WTC11 (cell line): ENCODE data around the gene FBXO24. TPM values are rescaled to one million over a fixed set of nuclear protein-coding genes. Genes with fewer than 3 reads are reported as not detected.

Experiments used
- ATAC-seq: fragments of 200-7000 bp; cut with Tn5 transposase; 2 replicates; pipeline ENCODE4 v1.10.0; 2021; ENCODE audit warnings: mild to moderate bottlenecking, moderate library complexity
- CTCF ChIA-PET: fragments of 300-600 bp; sonication (Branson Sonifier 250); formaldehyde crosslinking; loops from one replicate; lab custom pipeline; 2021; ENCODE audit warnings: antibody characterized with exemption; lab: Charles Lee
- POLR2A ChIA-PET: fragments of 350-600 bp; sonication (Branson Sonifier 250); formaldehyde crosslinking; loops from one replicate; lab custom pipeline; 2021; ENCODE audit warnings: antibody characterized with exemption; lab: Charles Lee
- DNase-seq: peaks from one replicate; pipeline ENCODE4 v3.0.0; 2021; ENCODE audit warnings: low spot score
- H3K27ac Mint-ChIP-seq: 2 replicates; pipeline ENCODE4 v1.8.0; 2021; ENCODE audit warnings: mixed read lengths
- H3K27me3 Mint-ChIP-seq: 2 replicates; pipeline ENCODE4 v1.8.0; 2021; ENCODE audit warnings: low read depth, mild to moderate bottlenecking, moderate library complexity, mixed read lengths
- H3K36me3 Mint-ChIP-seq: 2 replicates; pipeline ENCODE4 v1.8.0; 2021; ENCODE audit warnings: mixed read lengths
- H3K4me1 Mint-ChIP-seq: 2 replicates; pipeline ENCODE4 v1.8.0; 2022; ENCODE audit warnings: mixed read lengths
- H3K4me3 Mint-ChIP-seq: 2 replicates; pipeline ENCODE4 v1.8.0; 2021; ENCODE audit warnings: mild to moderate bottlenecking, moderate library complexity, mixed read lengths
- H3K9me3 Mint-ChIP-seq: 2 replicates; pipeline ENCODE4 v1.8.0; 2021; ENCODE audit warnings: mixed read lengths
- ATF2 ChIP-seq: sonication (generic); formaldehyde crosslinking; IDR thresholded peaks from 2 replicates; pipeline ENCODE4 v1.8.1; 2022; ENCODE audit warnings: low read depth, missing genetic modification reagents, borderline replicate concordance
- HMGA2 ChIP-seq: fragments of 250-450 bp; sonication (Bioruptor Pico); IDR thresholded peaks from 2 replicates; pipeline ENCODE4 v1.4.0; 2021; ENCODE audit warnings: mild to moderate bottlenecking, moderate library complexity
- HMGXB4 ChIP-seq: sonication (generic); formaldehyde crosslinking; IDR thresholded peaks from 2 replicates; pipeline ENCODE4 v1.8.1; 2023; ENCODE audit warnings: mild to moderate bottlenecking, moderate library complexity, missing genetic modification reagents
- JUN ChIP-seq: sonication (generic); formaldehyde crosslinking; IDR thresholded peaks from 2 replicates; pipeline ENCODE4 v1.8.0; 2023; ENCODE audit warnings: mild to moderate bottlenecking, missing genetic modification reagents
- MXD4 ChIP-seq: fragments of 250-450 bp; sonication (Bioruptor Pico); IDR thresholded peaks from 2 replicates; pipeline ENCODE4 v1.8.0; 2021; ENCODE audit warnings: mild to moderate bottlenecking, moderate library complexity, borderline replicate concordance
- NR3C1 ChIP-seq: sonication (generic); formaldehyde crosslinking; conservative IDR thresholded peaks from 2 replicates; pipeline ENCODE4 v1.8.1; 2023; ENCODE audit warnings: low read depth, mild to moderate bottlenecking, missing genetic modification reagents
- OVOL2 ChIP-seq: fragments of 250-450 bp; sonication (Bioruptor Pico); IDR thresholded peaks from 2 replicates; pipeline ENCODE4 v1.9.0; 2021; ENCODE audit warnings: mild to moderate bottlenecking, borderline replicate concordance
- SMAD4 ChIP-seq: sonication (generic); formaldehyde crosslinking; IDR thresholded peaks from 2 replicates; pipeline ENCODE4 v1.8.0; 2022; ENCODE audit warnings: mild to moderate bottlenecking, missing genetic modification reagents
- SP1 ChIP-seq: sonication (generic); formaldehyde crosslinking; conservative IDR thresholded peaks from 2 replicates; pipeline ENCODE4 v1.8.1; 2022; ENCODE audit warnings: missing genetic modification reagents
- TEAD1 ChIP-seq: sonication (generic); formaldehyde crosslinking; IDR thresholded peaks from 2 replicates; pipeline ENCODE4 v1.8.0; 2022; ENCODE audit warnings: mild to moderate bottlenecking, missing genetic modification reagents
- ZBTB43 ChIP-seq: sonication (generic); formaldehyde crosslinking; IDR thresholded peaks from 2 replicates; pipeline ENCODE4 v1.8.1; 2023; ENCODE audit warnings: mild to moderate bottlenecking, missing genetic modification reagents
- ZNF121 ChIP-seq: sonication (generic); formaldehyde crosslinking; IDR thresholded peaks from 2 replicates; pipeline ENCODE4 v1.8.0; 2023; ENCODE audit warnings: missing genetic modification reagents
- ZNF317 ChIP-seq: sonication (generic); formaldehyde crosslinking; IDR thresholded peaks from 2 replicates; pipeline ENCODE4 v1.8.1; 2023; ENCODE audit warnings: low read depth, mild to moderate bottlenecking, moderate library complexity, missing genetic modification reagents, borderline replicate concordance
- ZNF396 ChIP-seq: fragments of 250-450 bp; sonication (Bioruptor Pico); IDR thresholded peaks from 2 replicates; pipeline ENCODE4 v1.8.0; 2021; ENCODE audit warnings: mild to moderate bottlenecking, moderate library complexity, borderline replicate concordance
- total RNA-seq: library from RNA; stranded (reverse); gene quantifications from 3 replicates; pipeline ENCODE4 v1.2.3, GENCODE V29; 2021
- TF ChIP-seq, protein P1 (sequence below): sonication (generic); formaldehyde crosslinking; IDR thresholded peaks from 2 replicates; pipeline ENCODE4 v1.8.1; 2023; ENCODE audit warnings: mild to moderate bottlenecking, missing genetic modification reagents, moderate library complexity
- TF ChIP-seq, protein P2 (sequence below): sonication (generic); formaldehyde crosslinking; IDR thresholded peaks from 2 replicates; pipeline ENCODE4 v1.8.0; 2022; ENCODE audit warnings: mild to moderate bottlenecking, missing genetic modification reagents
- TF ChIP-seq, protein P3 (sequence below): sonication (generic); formaldehyde crosslinking; IDR thresholded peaks from 2 replicates; pipeline ENCODE4 v1.8.1; 2022; ENCODE audit warnings: missing genetic modification reagents, borderline replicate concordance
- TF ChIP-seq, protein P4 (sequence below): sonication (generic); formaldehyde crosslinking; conservative IDR thresholded peaks from 2 replicates; pipeline ENCODE4 v1.8.1; 2022; ENCODE audit warnings: mild to moderate bottlenecking, missing genetic modification reagents
- TF ChIP-seq, protein P5 (sequence below): fragments of 250-450 bp; sonication (Bioruptor Pico); conservative IDR thresholded peaks from 2 replicates; pipeline ENCODE4 v1.9.0; 2021; ENCODE audit warnings: mild to moderate bottlenecking

The FBXO24 gene
- total RNA-seq, 1 experiment from 2014 or later: 0.70 TPM

DNA sequence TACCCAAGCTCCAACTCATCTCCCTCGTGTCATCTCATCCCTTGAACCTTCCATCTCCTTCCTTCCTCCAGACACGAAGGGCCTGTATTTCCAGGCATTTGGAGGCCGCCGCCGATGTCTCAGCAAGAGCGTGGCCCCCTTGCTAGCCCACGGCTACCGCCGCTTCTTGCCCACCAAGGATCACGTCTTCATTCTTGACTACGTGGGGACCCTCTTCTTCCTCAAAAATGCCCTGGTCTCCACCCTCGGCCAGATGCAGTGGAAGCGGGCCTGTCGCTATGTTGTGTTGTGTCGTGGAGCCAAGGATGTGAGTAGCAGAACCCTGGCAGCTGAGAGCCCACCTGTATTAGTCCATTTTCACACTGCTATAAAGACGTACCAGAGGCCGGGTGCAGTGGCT is 5.5 kb downstream of the FBXO24 start:
- no peaks in the 10 kb centered on the region for H3K9me3 Mint-ChIP-seq
- ChIA-PET POLR2A (no interaction called here), CTCF (interaction anchor here (1.0 to 1.9 kb wide), 2 partner anchors 32 to 41 kb away, joined by 3 to 7 read pairs; no protein-coding TSS in a partner anchor)
- DNase-seq: no peak
- peaks cover 23% of the 10 kb centered on the region for H3K4me1 Mint-ChIP-seq
- H3K4me3 Mint-ChIP-seq: no peak overlapping the region
- no peak overlapping the region for H3K27ac Mint-ChIP-seq
- peaks cover 69% of the 10 kb centered on the region for H3K27me3 Mint-ChIP-seq
- TF ChIP-seq, protein P1, sequence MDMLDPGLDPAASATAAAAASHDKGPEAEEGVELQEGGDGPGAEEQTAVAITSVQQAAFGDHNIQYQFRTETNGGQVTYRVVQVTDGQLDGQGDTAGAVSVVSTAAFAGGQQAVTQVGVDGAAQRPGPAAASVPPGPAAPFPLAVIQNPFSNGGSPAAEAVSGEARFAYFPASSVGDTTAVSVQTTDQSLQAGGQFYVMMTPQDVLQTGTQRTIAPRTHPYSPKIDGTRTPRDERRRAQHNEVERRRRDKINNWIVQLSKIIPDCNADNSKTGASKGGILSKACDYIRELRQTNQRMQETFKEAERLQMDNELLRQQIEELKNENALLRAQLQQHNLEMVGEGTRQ: no peak
- TF ChIP-seq HMGA2 (CRISPR knock-in tag) (no peak), JUN (no peak)
- peaks cover 5% of the 10 kb centered on the region; the same call in 1 of the 2 replicates for H3K36me3 Mint-ChIP-seq
- no peak for ATAC-seq

DNA sequence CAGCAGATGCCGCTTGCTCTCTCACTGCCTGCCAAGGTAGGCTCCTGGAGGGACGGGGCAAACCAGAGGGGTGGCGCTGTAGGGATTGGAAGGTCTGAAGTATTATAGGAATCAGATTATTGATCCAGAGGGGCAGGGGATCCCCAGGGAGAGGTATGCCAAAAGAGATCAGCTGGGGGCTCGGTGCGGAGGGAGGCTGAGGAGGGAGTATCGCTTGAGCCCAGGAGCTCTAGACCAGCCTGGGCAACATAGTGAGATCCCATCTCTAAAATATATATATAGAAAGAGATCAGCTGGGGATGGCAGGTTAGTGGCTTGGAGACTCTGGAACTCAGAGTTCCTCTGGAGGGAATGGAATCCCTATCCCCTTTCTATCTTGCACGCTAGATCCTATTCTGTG is 9.1 kb downstream of the FBXO24 start:
- H3K4me1 Mint-ChIP-seq: peaks cover 7% of the 10 kb centered on the region
- POLR2A ChIA-PET: interaction anchor here (1.4 kb wide), 1 partner anchor 9 kb away, joined by 5 read pairs; the partner anchor contains the start of genes FBXO24 and LRCH4
- TF ChIP-seq, protein P2, sequence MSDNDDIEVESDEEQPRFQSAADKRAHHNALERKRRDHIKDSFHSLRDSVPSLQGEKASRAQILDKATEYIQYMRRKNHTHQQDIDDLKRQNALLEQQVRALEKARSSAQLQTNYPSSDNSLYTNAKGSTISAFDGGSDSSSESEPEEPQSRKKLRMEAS (CRISPR knock-in tag): no peak
- TF ChIP-seq ZNF121 (CRISPR knock-in tag): peak; percentile 77; the same call in 1 of the 2 replicates
- no peak for ATAC-seq
- H3K9me3 Mint-ChIP-seq: no peaks in the 10 kb centered on the region
- peaks cover 15% of the 10 kb centered on the region for H3K36me3 Mint-ChIP-seq
- no peak for DNase-seq
- H3K4me3 Mint-ChIP-seq: no peak overlapping the region
- H3K27me3 Mint-ChIP-seq: peaks cover 51% of the 10 kb centered on the region
- CTCF ChIA-PET: interaction anchor here (0.6 kb wide), 1 partner anchor 130 kb away, joined by 3 read pairs; no protein-coding TSS in a partner anchor
- H3K27ac Mint-ChIP-seq: no peak overlapping the region

DNA sequence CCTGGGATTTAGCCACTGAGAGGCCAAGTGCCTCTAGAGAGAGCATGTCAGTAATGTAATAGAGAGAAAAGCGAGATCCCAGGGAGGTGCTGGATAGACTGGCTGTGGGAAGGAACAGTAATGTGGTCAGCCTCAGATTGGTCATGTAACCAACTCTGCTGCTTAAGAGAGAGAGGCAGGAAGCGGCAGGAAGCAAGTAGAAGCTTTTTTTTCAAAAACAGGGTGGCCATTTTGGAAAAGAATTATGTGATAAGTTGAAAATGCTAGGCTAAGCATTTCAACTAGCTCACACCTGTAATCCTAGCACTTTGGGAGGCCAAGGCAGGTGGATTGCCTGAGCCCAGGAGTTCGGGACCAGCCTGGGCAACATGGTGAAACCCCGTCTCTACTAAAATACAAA is 12.3 kb downstream of the FBXO24 start:
- POLR2A ChIA-PET: no interaction called here
- peaks cover 24% of the 10 kb centered on the region for H3K27me3 Mint-ChIP-seq
- H3K4me3 Mint-ChIP-seq: no peak overlapping the region
- H3K36me3 Mint-ChIP-seq: peaks cover 15% of the 10 kb centered on the region
- CTCF ChIA-PET: interaction anchor here (1.0 kb wide), 1 partner anchor 255 kb away, joined by 3 read pairs; no protein-coding TSS in a partner anchor
- H3K4me1 Mint-ChIP-seq: peaks cover 26% of the 10 kb centered on the region
- no peaks in the 10 kb centered on the region for H3K9me3 Mint-ChIP-seq
- DNase-seq (no peak), ATAC-seq (no peak)
- H3K27ac Mint-ChIP-seq: no peak overlapping the region; the same call in 1 of the 2 replicates
- TF ChIP-seq OVOL2 (CRISPR knock-in tag) (no peak), SP1 (no peak), NR3C1 (CRISPR knock-in tag) (no peak), ZNF396 (CRISPR knock-in tag) (no peak), TEAD1 (no peak), ZBTB43 (no peak), ATF2 (CRISPR knock-in tag) (no peak), ZNF317 (CRISPR knock-in tag) (no peak), ZNF121 (CRISPR knock-in tag) (no peak), SMAD4 (CRISPR knock-in tag) (no peak), MXD4 (CRISPR knock-in tag) (no peak), HMGXB4 (CRISPR knock-in tag) (no peak)
- TF ChIP-seq, protein P3, sequence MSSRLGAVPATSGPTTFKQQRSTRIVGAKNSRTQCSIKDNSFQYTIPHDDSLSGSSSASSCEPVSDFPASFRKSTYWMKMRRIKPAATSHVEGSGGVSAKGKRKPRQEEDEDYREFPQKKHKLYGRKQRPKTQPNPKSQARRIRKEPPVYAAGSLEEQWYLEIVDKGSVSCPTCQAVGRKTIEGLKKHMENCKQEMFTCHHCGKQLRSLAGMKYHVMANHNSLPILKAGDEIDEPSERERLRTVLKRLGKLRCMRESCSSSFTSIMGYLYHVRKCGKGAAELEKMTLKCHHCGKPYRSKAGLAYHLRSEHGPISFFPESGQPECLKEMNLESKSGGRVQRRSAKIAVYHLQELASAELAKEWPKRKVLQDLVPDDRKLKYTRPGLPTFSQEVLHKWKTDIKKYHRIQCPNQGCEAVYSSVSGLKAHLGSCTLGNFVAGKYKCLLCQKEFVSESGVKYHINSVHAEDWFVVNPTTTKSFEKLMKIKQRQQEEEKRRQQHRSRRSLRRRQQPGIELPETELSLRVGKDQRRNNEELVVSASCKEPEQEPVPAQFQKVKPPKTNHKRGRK (CRISPR knock-in tag): no peak
- TF ChIP-seq, protein P4, sequence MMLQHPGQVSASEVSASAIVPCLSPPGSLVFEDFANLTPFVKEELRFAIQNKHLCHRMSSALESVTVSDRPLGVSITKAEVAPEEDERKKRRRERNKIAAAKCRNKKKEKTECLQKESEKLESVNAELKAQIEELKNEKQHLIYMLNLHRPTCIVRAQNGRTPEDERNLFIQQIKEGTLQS: no peak
- TF ChIP-seq, protein P5, sequence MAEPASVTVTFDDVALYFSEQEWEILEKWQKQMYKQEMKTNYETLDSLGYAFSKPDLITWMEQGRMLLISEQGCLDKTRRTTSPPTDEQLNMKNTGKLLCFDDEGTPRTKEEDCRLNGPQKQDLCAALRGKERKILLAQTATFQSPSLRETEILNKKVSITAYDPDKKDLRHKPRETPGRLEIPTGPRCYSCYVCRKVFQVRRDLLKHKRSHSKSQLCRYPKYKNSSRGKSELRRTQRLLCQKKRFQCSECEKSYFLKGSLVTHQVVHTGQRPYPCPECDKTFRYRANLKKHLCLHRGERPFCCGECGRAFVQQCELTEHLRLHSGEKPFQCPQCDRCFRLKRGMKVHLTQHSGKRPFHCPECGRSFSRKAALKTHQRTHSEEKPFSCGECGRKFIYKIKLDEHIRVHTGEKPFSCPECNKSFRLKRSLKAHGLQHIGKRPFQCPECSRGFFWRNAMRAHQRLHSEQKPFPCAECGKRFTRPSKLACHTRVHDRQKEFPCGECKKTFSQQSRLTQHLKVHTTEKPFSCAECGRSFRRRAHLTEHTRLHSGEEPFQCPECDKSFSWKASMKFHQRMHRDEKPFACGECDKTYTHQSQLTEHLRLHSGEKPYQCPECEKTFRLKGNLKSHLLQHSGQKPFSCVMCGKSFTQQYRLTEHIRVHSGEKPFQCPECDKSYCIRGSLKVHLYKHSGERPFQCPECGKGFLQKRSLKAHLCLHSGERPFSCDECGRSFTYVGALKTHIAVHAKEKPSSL (CRISPR knock-in tag): no peak
